Loucy (cell line): Measurements from ENCODE around the gene ATG16L1.

Source experiments
- EZH2phosphoT487 ChIP-seq: fragments of 200-600 bp; IDR thresholded peaks from 2 replicates; pipeline ENCODE4 v1.6.1; 2018; ENCODE audit warnings: antibody characterized with exemption, mild to moderate bottlenecking, moderate library complexity, borderline replicate concordance
- TF ChIP-seq, protein P1 (sequence below): fragments of 200-600 bp; sonication (generic); conservative IDR thresholded peaks from 2 replicates; pipeline ENCODE4 v1.5.1; 2014; ENCODE audit warnings: mild to moderate bottlenecking, antibody characterized with exemption, low read length

DNA sequence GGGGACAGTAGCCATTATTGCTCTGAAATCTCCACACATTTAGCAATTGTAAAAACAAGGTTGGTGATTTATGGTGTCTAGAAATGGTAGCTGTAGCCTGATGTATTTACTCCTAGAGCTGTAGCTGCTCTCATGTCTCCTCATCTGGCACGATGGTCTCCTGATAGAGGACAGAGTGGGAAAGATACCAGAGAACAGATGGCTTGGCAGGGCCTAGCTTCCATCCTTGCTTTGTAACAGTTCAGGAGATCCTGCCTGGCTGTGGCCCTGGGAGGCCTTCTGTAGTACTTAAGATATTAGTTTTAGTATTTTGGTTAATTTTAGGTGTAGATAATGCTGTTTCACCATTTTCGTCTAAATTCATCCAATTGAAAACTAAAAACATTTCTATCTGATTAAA, 6.7 kb downstream of the ATG16L1 start:
- TF ChIP-seq, protein P1, sequence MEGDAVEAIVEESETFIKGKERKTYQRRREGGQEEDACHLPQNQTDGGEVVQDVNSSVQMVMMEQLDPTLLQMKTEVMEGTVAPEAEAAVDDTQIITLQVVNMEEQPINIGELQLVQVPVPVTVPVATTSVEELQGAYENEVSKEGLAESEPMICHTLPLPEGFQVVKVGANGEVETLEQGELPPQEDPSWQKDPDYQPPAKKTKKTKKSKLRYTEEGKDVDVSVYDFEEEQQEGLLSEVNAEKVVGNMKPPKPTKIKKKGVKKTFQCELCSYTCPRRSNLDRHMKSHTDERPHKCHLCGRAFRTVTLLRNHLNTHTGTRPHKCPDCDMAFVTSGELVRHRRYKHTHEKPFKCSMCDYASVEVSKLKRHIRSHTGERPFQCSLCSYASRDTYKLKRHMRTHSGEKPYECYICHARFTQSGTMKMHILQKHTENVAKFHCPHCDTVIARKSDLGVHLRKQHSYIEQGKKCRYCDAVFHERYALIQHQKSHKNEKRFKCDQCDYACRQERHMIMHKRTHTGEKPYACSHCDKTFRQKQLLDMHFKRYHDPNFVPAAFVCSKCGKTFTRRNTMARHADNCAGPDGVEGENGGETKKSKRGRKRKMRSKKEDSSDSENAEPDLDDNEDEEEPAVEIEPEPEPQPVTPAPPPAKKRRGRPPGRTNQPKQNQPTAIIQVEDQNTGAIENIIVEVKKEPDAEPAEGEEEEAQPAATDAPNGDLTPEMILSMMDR = no peak
- TF ChIP-seq EZH2phosphoT487 = no peak
